ENCODE measurements around the gene POU2AF2. TPM values are rescaled to one million over a fixed set of nuclear protein-coding genes. Genes with fewer than 3 reads are reported as not detected.

POU2AF2 gene
- total and polyA plus RNA-seq, 2 donors (not counting 3 experiments of a cell fraction or from before 2014, with no cell fraction given): not detected

DNA sequence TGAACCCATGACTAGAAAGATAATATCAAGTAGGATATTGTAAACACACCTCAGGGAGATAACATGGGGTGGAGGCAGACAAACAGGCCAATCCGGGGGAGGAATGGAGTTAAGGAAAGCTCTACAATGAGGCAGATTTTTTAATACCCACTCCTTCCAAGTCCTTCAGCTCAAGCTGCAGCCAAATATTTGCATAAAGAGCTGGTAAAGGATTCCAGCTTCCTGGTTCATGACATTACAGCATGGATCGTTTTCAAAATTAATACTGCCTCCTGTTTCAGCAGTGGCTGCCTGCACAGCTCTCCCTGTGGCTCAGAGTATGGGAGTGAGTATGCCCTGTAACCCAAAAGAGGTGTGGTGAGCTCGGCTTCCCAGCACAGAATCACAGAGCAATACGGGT, 57.9 kb downstream of the POU2AF2 start:
- dilution Hi-C loops (cut with MboI; ENCODE audit: extremely low pct_ligation_motif_present, low sequenced_read_pairs) (no loop called here), intact Hi-C loops (cut with micrococcal nuclease) (no loop called here)
- Histone ChIP-seq H3K4me2 (ENCODE audit: insufficient read depth, low read length) (no peak overlapping the region), H3K27ac (ENCODE audit: insufficient read depth, low read depth, low read length) (no peak overlapping the region), H3K9me3 (replicated peaks; ENCODE audit: control insufficient read depth, insufficient read depth, low read length) (no peaks in the 10 kb centered on the region), H4K20me1 (replicated peaks; ENCODE audit: control insufficient read depth, extremely low read depth, insufficient read depth, low read length) (no peaks in the 10 kb centered on the region), H3K4me1 (ENCODE audit: control insufficient read depth, extremely low read depth, insufficient read depth, low read length) (no peaks in the 10 kb centered on the region), H3K79me2 (ENCODE audit: control insufficient read depth, insufficient read depth, low read length) (no peaks in the 10 kb centered on the region), H3K36me3 (ENCODE audit: control insufficient read depth in 2 of 2, extremely low read depth in 1 of 2, insufficient read depth in 2 of 2, low read length in 2 of 2) (no peaks in the 10 kb centered on the region), H3K27me3 (ENCODE audit: control insufficient read depth in 2 of 2, insufficient read depth in 2 of 2, low read length in 2 of 2) (peaks cover 26 to 50% of the 10 kb centered on the region in 2 experiments), H3K9me1 (replicated peaks; ENCODE audit: control insufficient read depth, extremely low read depth, insufficient read depth, low read length) (no peaks in the 10 kb centered on the region), H2AFZ (ENCODE audit: low read depth, low read length) (no peak overlapping the region), H3K9ac (replicated peaks; ENCODE audit: extremely low read depth, insufficient read depth, low read length) (no peak overlapping the region), H3K4me3 (replicated peaks in 1 of 3; ENCODE audit: insufficient read depth in 1 of 3, low read depth in 1 of 3, low read length in 3 of 3) (no peak overlapping the region)
- TF ChIP-seq MYC (IDR thresholded peaks at IDR 0.05; ENCODE audit: low read depth, low read length) (no peak), POLR2AphosphoS5 (IDR thresholded peaks at IDR 0.05; ENCODE audit: insufficient read depth, low read depth, low read length) (no peak), JUN (IDR thresholded peaks at IDR 0.05; ENCODE audit: borderline replicate concordance, insufficient read depth, insufficient read length, low read depth) (no peak), GATA2 (IDR thresholded peaks at IDR 0.05; ENCODE audit: insufficient read depth, insufficient read length, low read depth, low read length) (no peak), FOS (IDR thresholded peaks at IDR 0.05; ENCODE audit: borderline replicate concordance, insufficient read depth, low read length) (no peak), POLR2A (IDR thresholded peaks at IDR 0.05; ENCODE audit: low read depth, low read length) (no peak)
- TF ChIP-seq, protein P1, sequence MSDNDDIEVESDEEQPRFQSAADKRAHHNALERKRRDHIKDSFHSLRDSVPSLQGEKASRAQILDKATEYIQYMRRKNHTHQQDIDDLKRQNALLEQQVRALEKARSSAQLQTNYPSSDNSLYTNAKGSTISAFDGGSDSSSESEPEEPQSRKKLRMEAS (IDR thresholded peaks at IDR 0.05; ENCODE audit: insufficient read depth, insufficient read length): no peak
- CTCF ChIA-PET: no interaction called here
- BruUV-seq (replicated peaks): no TSS peak
- POLR2A ChIA-PET: no interaction called here
- DNase-seq (ENCODE audit: low read depth, low spot score): no peak
- FAIRE-seq: no peak

GRCh38 chr11:111305162-111305802, 59.8 kb downstream of the POU2AF2 start:
- no TSS peak for BruUV-seq (replicated peaks)
- no peaks in the 10 kb centered on the region for H4K20me1 ChIP-seq (replicated peaks; ENCODE audit: control insufficient read depth, extremely low read depth, insufficient read depth, low read length)
- CTCF ChIA-PET: interaction anchor here (1.0 kb wide), 1 partner anchor 22 kb away, joined by 3 read pairs; no protein-coding TSS in a partner anchor
- DNase-seq (ENCODE audit: low read depth, low spot score) (no peak), FAIRE-seq (no peak)
- no peak overlapping the region for H3K27ac ChIP-seq (ENCODE audit: insufficient read depth, low read depth, low read length)
- no peak overlapping the region for H2AFZ ChIP-seq (ENCODE audit: low read depth, low read length)
- no peak overlapping the region for H3K4me3 ChIP-seq (replicated peaks in 1 of 3; ENCODE audit: insufficient read depth in 1 of 3, low read depth in 1 of 3, low read length in 3 of 3)
- H3K36me3 ChIP-seq (ENCODE audit: control insufficient read depth in 2 of 2, extremely low read depth in 1 of 2, insufficient read depth in 2 of 2, low read length in 2 of 2): no peaks in the 10 kb centered on the region
- no peaks in the 10 kb centered on the region for H3K79me2 ChIP-seq (ENCODE audit: control insufficient read depth, insufficient read depth, low read length)
- TF ChIP-seq JUN (IDR thresholded peaks at IDR 0.05; ENCODE audit: borderline replicate concordance, insufficient read depth, insufficient read length, low read depth) (no peak), EZH2 (IDR thresholded peaks at IDR 0.05; ENCODE audit: borderline replicate concordance, low read depth, low read length, severe bottlenecking) (no peak), GATA2 (IDR thresholded peaks at IDR 0.05; ENCODE audit: insufficient read depth, insufficient read length, low read depth, low read length) (no peak), MYC (IDR thresholded peaks at IDR 0.05; ENCODE audit: low read depth, low read length) (no peak), FOS (IDR thresholded peaks at IDR 0.05; ENCODE audit: borderline replicate concordance, insufficient read depth, low read length) (no peak), CTCF (IDR thresholded peaks at IDR 0.05; ENCODE audit: extremely low read depth in 1 of 2, insufficient read depth in 1 of 2, low read depth in 1 of 2, low read length in 2 of 2) (no peak), POLR2A (IDR thresholded peaks at IDR 0.05; ENCODE audit: low read depth, low read length) (no peak), POLR2AphosphoS5 (IDR thresholded peaks at IDR 0.05; ENCODE audit: insufficient read depth, low read depth, low read length) (no peak)
- TF ChIP-seq, protein P1 (IDR thresholded peaks at IDR 0.05; ENCODE audit: insufficient read depth, insufficient read length): no peak
- no peaks in the 10 kb centered on the region for H3K9me3 ChIP-seq (replicated peaks; ENCODE audit: control insufficient read depth, insufficient read depth, low read length)
- peaks cover 20 to 34% of the 10 kb centered on the region in 2 experiments for H3K27me3 ChIP-seq (ENCODE audit: control insufficient read depth in 2 of 2, insufficient read depth in 2 of 2, low read length in 2 of 2)
- H3K9ac ChIP-seq (replicated peaks; ENCODE audit: extremely low read depth, insufficient read depth, low read length): no peak overlapping the region
- intact Hi-C loops (cut with micrococcal nuclease) (no loop called here), dilution Hi-C loops (cut with MboI; ENCODE audit: extremely low pct_ligation_motif_present, low sequenced_read_pairs) (no loop called here)
- H3K4me1 ChIP-seq (ENCODE audit: control insufficient read depth, extremely low read depth, insufficient read depth, low read length): no peaks in the 10 kb centered on the region
- H3K9me1 ChIP-seq (replicated peaks; ENCODE audit: control insufficient read depth, extremely low read depth, insufficient read depth, low read length): no peaks in the 10 kb centered on the region
- H3K4me2 ChIP-seq (ENCODE audit: insufficient read depth, low read length): no peak overlapping the region
- POLR2A ChIA-PET: no interaction called here

All from endothelial cell of umbilical vein (primary cell).